Body of pancreas (tissue), 4 donors: ENCODE measurements around the gene ADAMTS16.

Experiments
- POLR2A ChIP-seq, 3 donors: fragments of 450-650 bp; IDR thresholded peaks; one replicate each; pipeline ENCODE4 v1.6.1; 2016; ENCODE audit warnings: antibody characterized with exemption in 3 of 3, mild to moderate bottlenecking in 2 of 3
- TF ChIP-seq, protein P1 (sequence below), 7 experiments: fragments of 450-650 bp in 4 of 7; fragments of 200-600 bp in 3 of 7; sonication (generic) in 3 of 7; IDR thresholded peaks; one replicate each; pipeline ENCODE4 v1.5.1; 2016 to 2019; ENCODE audit warnings: antibody characterized with exemption in 7 of 7

GRCh38 chr5:5335700-5336264 lies 195.7 kb downstream of the ADAMTS16 start:
- TF ChIP-seq, protein P1, sequence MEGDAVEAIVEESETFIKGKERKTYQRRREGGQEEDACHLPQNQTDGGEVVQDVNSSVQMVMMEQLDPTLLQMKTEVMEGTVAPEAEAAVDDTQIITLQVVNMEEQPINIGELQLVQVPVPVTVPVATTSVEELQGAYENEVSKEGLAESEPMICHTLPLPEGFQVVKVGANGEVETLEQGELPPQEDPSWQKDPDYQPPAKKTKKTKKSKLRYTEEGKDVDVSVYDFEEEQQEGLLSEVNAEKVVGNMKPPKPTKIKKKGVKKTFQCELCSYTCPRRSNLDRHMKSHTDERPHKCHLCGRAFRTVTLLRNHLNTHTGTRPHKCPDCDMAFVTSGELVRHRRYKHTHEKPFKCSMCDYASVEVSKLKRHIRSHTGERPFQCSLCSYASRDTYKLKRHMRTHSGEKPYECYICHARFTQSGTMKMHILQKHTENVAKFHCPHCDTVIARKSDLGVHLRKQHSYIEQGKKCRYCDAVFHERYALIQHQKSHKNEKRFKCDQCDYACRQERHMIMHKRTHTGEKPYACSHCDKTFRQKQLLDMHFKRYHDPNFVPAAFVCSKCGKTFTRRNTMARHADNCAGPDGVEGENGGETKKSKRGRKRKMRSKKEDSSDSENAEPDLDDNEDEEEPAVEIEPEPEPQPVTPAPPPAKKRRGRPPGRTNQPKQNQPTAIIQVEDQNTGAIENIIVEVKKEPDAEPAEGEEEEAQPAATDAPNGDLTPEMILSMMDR (IDR thresholded peaks at IDR 0.05), result no peak
- TF ChIP-seq POLR2A (IDR thresholded peaks at IDR 0.05), result no peak
